SK-N-SH (cell line): ENCODE data around the gene ACOX2. TPM values are rescaled to one million over a fixed set of nuclear protein-coding genes. Genes with fewer than 3 reads are reported as not detected.

ENCODE experiments used
- CTCF ChIA-PET: fragments of 300-600, 350-600 bp; formaldehyde crosslinking; extraction: SDS; loops from one replicate; lab custom pipeline; 2021; lab: Yijun Ruan, JAX
- POLR2A ChIA-PET: fragments of 350-600 bp; sonication (Branson Sonifier 250); formaldehyde crosslinking; extraction: SDS; loops from one replicate; lab custom pipeline; 2020; ENCODE audit warnings: antibody characterized with exemption, inconsistent platforms; lab: Yijun Ruan, JAX
- DNase-seq: peaks from one replicate; pipeline ENCODE4 v3.0.0; 2012
- H2AFZ ChIP-seq: fragments of 200-600 bp; sonication (generic); 2 replicates; pipeline ENCODE4 v1.8.1; 2016; ENCODE audit warnings: antibody characterized with exemption, mild to moderate bottlenecking, low read depth
- H3F3A ChIP-seq: fragments of 200-600 bp; sonication (generic); replicated peaks from 2 replicates; pipeline ENCODE3; 2016; ENCODE audit warnings: antibody characterized with exemption, mild to moderate bottlenecking; ENCODE audit not compliant: insufficient read depth
- H3K27ac ChIP-seq, 2 experiments: fragments of 200-500 bp in 1 of 2; fragments of 200-600 bp in 1 of 2; sonication (Bioruptor generic) in 1 of 2; sonication (generic), shearing (Covaris generic) in 1 of 2; 2 replicates each; pipeline versions ENCODE4 v1.5.1 to v1.6.1; 2014 to 2016; ENCODE audit warnings: low read depth in 2 of 2, inconsistent platforms in 1 of 2, low read length in 1 of 2, mild to moderate bottlenecking in 1 of 2, mixed read lengths in 1 of 2
- H3K27me3 ChIP-seq: fragments of 200-600 bp; sonication (generic), shearing (Covaris generic); 2 replicates; pipeline ENCODE4 v1.6.1; 2016; ENCODE audit warnings: mixed run types; ENCODE audit not compliant: insufficient read depth
- H3K36me3 ChIP-seq, 2 experiments: fragments of 200-500 bp in 1 of 2; fragments of 200-600 bp in 1 of 2; sonication (Bioruptor generic) in 1 of 2; sonication (generic) in 1 of 2; replicated peaks in 1 of 2; 2 replicates each; pipeline versions ENCODE3 to v1.5.1; 2014 to 2016; ENCODE audit warnings: low read length in 1 of 2, mild to moderate bottlenecking in 1 of 2; ENCODE audit not compliant: insufficient read depth in 2 of 2, control insufficient read depth in 1 of 2
- H3K4me1 ChIP-seq, 2 experiments: fragments of 200-500 bp in 1 of 2; fragments of 200-600 bp in 1 of 2; sonication (Bioruptor generic) in 1 of 2; sonication (generic), shearing (Covaris generic) in 1 of 2; 2 replicates each; pipeline versions ENCODE4 v1.5.1 to v1.6.1; 2014 to 2016; ENCODE audit warnings: low read depth in 1 of 2, low read length in 1 of 2, mixed run types in 1 of 2; ENCODE audit not compliant: insufficient read depth in 2 of 2, control insufficient read depth in 1 of 2
- H3K4me2 ChIP-seq: fragments of 200-600 bp; sonication (generic), shearing (Covaris generic); 2 replicates; pipeline ENCODE4 v1.6.1; 2017; ENCODE audit warnings: mixed run types
- H3K4me3 ChIP-seq, 2 experiments: fragments of 200-500 bp in 1 of 2; fragments of 200-600 bp in 1 of 2; sonication (Bioruptor generic) in 1 of 2; sonication (generic), shearing (Covaris generic) in 1 of 2; 2 replicates each; pipeline versions ENCODE4 v1.5.1 to v1.8.1; 2014 to 2016; ENCODE audit warnings: low read depth in 2 of 2, inconsistent platforms in 1 of 2, low read length in 1 of 2, mild to moderate bottlenecking in 1 of 2, mixed read lengths in 1 of 2, moderate library complexity in 1 of 2
- H3K79me2 ChIP-seq: fragments of 200-600 bp; sonication (generic); 2 replicates; pipeline ENCODE4 v1.8.1; 2017; ENCODE audit warnings: mild to moderate bottlenecking; ENCODE audit not compliant: insufficient read depth
- H3K9ac ChIP-seq: fragments of 200-600 bp; sonication (generic); 2 replicates; pipeline ENCODE4 v1.6.1; 2017; ENCODE audit warnings: mixed run types
- H3K9me2 ChIP-seq: fragments of 200-600 bp; sonication (generic); 2 replicates; pipeline ENCODE4 v1.6.1; 2017; ENCODE audit warnings: mixed run types
- H3K9me3 ChIP-seq: fragments of 200-600 bp; sonication (generic); 2 replicates; pipeline ENCODE4 v1.6.1; 2017; ENCODE audit warnings: mixed run types, mild to moderate bottlenecking, moderate library complexity
- H4K20me1 ChIP-seq: fragments of 200-600 bp; sonication (generic); 2 replicates; pipeline ENCODE4 v1.6.1; 2017; ENCODE audit warnings: mild to moderate bottlenecking, mixed run types; ENCODE audit not compliant: insufficient read depth
- ELF1 ChIP-seq: IDR thresholded peaks from 2 replicates; pipeline ENCODE4 v1.4.0; 2012
- EP300 ChIP-seq, 2 experiments: IDR thresholded peaks; 2 replicates each; pipeline versions ENCODE4 v1.4.0 to v1.6.1; 2012; ENCODE audit warnings: borderline replicate concordance in 1 of 2, low read depth in 1 of 2, low read length in 1 of 2
- FOSL2 ChIP-seq: IDR thresholded peaks from 2 replicates; pipeline ENCODE4 v1.4.0; 2012; ENCODE audit warnings: low read depth, mild to moderate bottlenecking, moderate library complexity, borderline replicate concordance
- RAD21 ChIP-seq: IDR thresholded peaks from 2 replicates; pipeline ENCODE4 v1.6.1; 2012; ENCODE audit warnings: mild to moderate bottlenecking, low read length
- SIN3A ChIP-seq: IDR thresholded peaks from 2 replicates; pipeline ENCODE4 v1.6.1; 2012; ENCODE audit warnings: low read depth, mild to moderate bottlenecking, low read length, moderate library complexity, borderline replicate concordance
- WGBS: methylation state at CpG from one replicate; pipeline ENCODE4 v1.1.6; 2017; ENCODE audit warnings: low lambda C conversion rate; 5-methylcytosine and 5-hydroxymethylcytosine counted together
- polyA plus RNA-seq, 3 experiments: library from polyadenylated mRNA; depleted of rRNA; stranded (reverse); fragments of >200 nt; gene quantifications; 2 replicates each; pipeline ENCODE4 v1.2.3, GENCODE V29; 2012
- TF ChIP-seq, protein P1 (sequence below): fragments of 150-350 bp; IDR thresholded peaks from 2 replicates; pipeline ENCODE4 v1.6.1; 2016; ENCODE audit warnings: mild to moderate bottlenecking, low read depth, low read length
- TF ChIP-seq, protein P2 (sequence below): IDR thresholded peaks from 2 replicates; pipeline ENCODE4; 2012
- TF ChIP-seq, protein P3 (sequence below): fragments of 200-600 bp; sonication (generic); IDR thresholded peaks from 2 replicates; pipeline ENCODE4 v1.6.1; 2017; ENCODE audit warnings: antibody characterized with exemption, mild to moderate bottlenecking, moderate library complexity
- TF ChIP-seq, protein P4 (sequence below): fragments of 150-350 bp; IDR thresholded peaks from 2 replicates; pipeline ENCODE4 v1.6.1; 2017; ENCODE audit warnings: antibody characterized with exemption, low read length, low read depth, borderline replicate concordance

ACOX2 gene
- polyA plus RNA-seq, 1 of the 3 experiments (the other 2 are of a cell fraction): 9.0 TPM

DNA sequence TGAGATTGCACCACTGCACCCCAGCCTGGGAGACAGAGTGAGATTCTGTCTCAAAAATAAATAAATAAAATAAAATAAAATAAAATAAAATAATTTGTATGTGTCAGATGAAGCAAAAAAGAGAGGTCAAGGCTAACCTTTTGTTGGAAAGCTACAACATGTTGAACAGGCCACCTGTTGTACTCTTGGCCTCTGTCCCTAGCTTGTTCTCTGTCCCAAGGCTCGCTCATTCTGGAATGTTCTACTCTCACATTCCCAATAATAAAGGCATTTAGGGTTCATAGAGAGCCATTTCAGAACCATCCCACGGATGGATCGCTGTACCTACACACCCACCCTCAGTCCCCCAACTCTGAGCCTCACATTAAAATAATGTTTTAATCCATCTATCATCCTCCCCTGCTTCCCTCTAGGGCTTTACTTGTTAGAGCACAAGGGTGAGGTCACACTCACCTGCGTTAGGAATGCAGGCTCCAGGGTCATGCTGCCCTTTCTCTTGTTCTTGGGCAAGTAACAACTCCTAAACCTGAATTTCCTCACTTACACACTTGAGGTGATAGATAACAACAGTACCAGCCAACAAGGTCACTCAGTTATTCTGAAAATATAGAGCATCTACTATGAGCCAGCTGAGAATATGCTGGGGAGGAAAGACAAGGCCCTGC, 70.0 kb downstream of the ACOX2 start (continued):
- TF ChIP-seq, protein P1, sequence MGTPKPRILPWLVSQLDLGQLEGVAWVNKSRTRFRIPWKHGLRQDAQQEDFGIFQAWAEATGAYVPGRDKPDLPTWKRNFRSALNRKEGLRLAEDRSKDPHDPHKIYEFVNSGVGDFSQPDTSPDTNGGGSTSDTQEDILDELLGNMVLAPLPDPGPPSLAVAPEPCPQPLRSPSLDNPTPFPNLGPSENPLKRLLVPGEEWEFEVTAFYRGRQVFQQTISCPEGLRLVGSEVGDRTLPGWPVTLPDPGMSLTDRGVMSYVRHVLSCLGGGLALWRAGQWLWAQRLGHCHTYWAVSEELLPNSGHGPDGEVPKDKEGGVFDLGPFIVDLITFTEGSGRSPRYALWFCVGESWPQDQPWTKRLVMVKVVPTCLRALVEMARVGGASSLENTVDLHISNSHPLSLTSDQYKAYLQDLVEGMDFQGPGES: no peak
- TF ChIP-seq EP300 (IDR thresholded peaks at IDR 0.05; ENCODE audit: borderline replicate concordance in 1 of 2, low read depth in 1 of 2, low read length in 1 of 2) (no peak), SIN3A (no peak), ELF1 (no peak), FOSL2 (no peak)
- TF ChIP-seq, protein P2, sequence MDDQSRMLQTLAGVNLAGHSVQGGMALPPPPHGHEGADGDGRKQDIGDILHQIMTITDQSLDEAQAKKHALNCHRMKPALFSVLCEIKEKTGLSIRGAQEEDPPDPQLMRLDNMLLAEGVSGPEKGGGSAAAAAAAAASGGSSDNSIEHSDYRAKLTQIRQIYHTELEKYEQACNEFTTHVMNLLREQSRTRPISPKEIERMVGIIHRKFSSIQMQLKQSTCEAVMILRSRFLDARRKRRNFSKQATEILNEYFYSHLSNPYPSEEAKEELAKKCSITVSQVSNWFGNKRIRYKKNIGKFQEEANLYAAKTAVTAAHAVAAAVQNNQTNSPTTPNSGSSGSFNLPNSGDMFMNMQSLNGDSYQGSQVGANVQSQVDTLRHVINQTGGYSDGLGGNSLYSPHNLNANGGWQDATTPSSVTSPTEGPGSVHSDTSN: no peak
- TF ChIP-seq, protein P3, sequence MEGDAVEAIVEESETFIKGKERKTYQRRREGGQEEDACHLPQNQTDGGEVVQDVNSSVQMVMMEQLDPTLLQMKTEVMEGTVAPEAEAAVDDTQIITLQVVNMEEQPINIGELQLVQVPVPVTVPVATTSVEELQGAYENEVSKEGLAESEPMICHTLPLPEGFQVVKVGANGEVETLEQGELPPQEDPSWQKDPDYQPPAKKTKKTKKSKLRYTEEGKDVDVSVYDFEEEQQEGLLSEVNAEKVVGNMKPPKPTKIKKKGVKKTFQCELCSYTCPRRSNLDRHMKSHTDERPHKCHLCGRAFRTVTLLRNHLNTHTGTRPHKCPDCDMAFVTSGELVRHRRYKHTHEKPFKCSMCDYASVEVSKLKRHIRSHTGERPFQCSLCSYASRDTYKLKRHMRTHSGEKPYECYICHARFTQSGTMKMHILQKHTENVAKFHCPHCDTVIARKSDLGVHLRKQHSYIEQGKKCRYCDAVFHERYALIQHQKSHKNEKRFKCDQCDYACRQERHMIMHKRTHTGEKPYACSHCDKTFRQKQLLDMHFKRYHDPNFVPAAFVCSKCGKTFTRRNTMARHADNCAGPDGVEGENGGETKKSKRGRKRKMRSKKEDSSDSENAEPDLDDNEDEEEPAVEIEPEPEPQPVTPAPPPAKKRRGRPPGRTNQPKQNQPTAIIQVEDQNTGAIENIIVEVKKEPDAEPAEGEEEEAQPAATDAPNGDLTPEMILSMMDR: no peak
- TF ChIP-seq, protein P4, sequence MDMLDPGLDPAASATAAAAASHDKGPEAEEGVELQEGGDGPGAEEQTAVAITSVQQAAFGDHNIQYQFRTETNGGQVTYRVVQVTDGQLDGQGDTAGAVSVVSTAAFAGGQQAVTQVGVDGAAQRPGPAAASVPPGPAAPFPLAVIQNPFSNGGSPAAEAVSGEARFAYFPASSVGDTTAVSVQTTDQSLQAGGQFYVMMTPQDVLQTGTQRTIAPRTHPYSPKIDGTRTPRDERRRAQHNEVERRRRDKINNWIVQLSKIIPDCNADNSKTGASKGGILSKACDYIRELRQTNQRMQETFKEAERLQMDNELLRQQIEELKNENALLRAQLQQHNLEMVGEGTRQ: no peak

DNA sequence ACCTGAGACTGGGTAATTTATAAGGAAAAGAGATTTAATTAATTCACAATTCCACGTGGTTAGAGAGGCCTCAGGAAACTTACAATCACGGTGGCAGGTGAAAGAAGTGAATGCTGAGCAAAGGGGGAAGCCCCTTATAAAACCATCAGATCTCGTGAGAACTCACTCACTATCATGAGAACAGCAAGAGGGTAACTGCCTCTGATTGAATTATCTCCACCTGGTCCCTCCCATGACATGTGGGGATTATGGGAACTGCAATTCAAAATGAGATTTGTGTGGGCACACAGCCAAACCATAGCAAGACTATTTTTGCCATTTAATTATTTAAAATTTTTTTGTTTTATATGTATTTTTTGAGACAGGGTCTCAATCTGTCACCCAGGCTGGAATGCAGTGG, 72.1 kb downstream of the ACOX2 start:
- CTCF ChIA-PET: interaction anchor here (1.2 to 1.8 kb wide), 7 partner anchors 28 to 247 kb away, joined by 3 to 7 read pairs (median 4); no protein-coding TSS in a partner anchor
- H3K9me3 ChIP-seq: no peaks in the 10 kb centered on the region

More for the DNA sequence above, 72.1 kb downstream of the ACOX2 start:
- H4K20me1 ChIP-seq: no peaks in the 10 kb centered on the region
- no peak overlapping the region for H3K27ac ChIP-seq
- POLR2A ChIA-PET: no interaction called here
- no peak overlapping the region for H3K4me3 ChIP-seq
- H2AFZ ChIP-seq: no peak overlapping the region
- no peaks in the 10 kb centered on the region for H3K27me3 ChIP-seq
- no peaks in the 10 kb centered on the region for H3F3A ChIP-seq
- H3K4me2 ChIP-seq: no peak overlapping the region
- no peak for DNase-seq
- H3K36me3 ChIP-seq: no peaks in the 10 kb centered on the region
- H3K4me1 ChIP-seq: peaks cover 0 to 2% of the 10 kb centered on the region in 2 experiments; a peak in 1 of 4 replicates
- TF ChIP-seq RAD21: no peak
- TF ChIP-seq, protein P3: peak; percentile 11; the same call in 1 of the 2 replicates
- H3K9ac ChIP-seq: no peak overlapping the region
- no peaks in the 10 kb centered on the region for H3K9me2 ChIP-seq
- WGBS: 80% methylated on average over 3 of the region's 3 CpGs
- H3K79me2 ChIP-seq: no peaks in the 10 kb centered on the region
